HG03571 (cell line): ENCODE data around the gene CDK5RAP1.

Source experiments
- ATAC-seq: cut with Tn5 transposase; IDR thresholded peaks from one replicate; pipeline ENCODE4 v1.9.1; 2021; ENCODE audit not compliant: unreplicated experiment

CDK5RAP1 gene

DNA sequence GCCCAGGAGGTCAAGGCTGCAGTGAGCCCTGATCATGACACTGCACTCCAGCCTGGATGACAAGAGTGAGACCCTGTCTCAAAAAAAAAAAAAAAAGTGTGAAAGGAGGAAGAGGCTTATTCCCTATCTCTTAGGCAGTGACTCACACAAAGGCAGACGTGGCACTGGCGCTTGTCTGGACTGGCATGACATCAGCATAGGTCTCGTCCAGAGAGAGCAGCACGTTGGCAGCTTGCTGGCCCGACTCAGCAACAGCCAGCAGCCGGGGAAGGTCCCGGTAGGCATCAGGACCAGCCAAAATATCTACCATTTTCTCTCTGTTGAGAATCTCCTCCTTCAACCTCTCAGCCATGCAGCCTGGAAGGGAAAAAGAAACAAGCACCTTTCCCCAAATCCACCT, 14.1 kb downstream of the CDK5RAP1 start:
- ATAC-seq: no peak

GRCh38 chr20:33386673-33387072, 14.6 kb downstream of the CDK5RAP1 start:
- no peak for ATAC-seq

- no peak for ATAC-seq
Observed at GRCh38 chr20:33377366-33377765, 24.0 kb downstream of the CDK5RAP1 start.

- ATAC-seq: no peak
Observed at GRCh38 chr20:33373735-33374605, 27.3 kb downstream of the CDK5RAP1 start.

GRCh38 chr20:33372993-33373441, 28.3 kb downstream of the CDK5RAP1 start:
- no peak for ATAC-seq

- no peak for ATAC-seq
Observed at GRCh38 chr20:33370291-33370690, 31.0 kb downstream of the CDK5RAP1 start.

DNA sequence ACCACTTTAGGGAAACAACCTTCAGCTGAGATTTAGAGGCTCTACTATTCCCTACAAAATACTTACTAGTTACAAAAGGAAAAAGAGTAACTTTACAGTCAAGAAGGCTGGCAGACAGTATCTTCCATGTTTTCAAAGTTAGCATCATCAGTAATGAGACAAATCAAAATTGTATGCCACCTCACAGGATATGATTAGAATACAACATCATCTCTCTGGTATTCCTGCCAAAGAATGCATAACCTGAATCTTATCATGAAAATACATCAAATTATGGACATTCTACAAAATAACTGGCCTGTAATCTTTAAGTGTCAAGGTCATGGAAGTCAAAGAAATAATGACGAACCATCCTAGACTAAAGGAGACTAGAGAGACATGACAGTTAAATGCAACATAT, 38.4 kb downstream of the CDK5RAP1 start:
- ATAC-seq: no peak

DNA sequence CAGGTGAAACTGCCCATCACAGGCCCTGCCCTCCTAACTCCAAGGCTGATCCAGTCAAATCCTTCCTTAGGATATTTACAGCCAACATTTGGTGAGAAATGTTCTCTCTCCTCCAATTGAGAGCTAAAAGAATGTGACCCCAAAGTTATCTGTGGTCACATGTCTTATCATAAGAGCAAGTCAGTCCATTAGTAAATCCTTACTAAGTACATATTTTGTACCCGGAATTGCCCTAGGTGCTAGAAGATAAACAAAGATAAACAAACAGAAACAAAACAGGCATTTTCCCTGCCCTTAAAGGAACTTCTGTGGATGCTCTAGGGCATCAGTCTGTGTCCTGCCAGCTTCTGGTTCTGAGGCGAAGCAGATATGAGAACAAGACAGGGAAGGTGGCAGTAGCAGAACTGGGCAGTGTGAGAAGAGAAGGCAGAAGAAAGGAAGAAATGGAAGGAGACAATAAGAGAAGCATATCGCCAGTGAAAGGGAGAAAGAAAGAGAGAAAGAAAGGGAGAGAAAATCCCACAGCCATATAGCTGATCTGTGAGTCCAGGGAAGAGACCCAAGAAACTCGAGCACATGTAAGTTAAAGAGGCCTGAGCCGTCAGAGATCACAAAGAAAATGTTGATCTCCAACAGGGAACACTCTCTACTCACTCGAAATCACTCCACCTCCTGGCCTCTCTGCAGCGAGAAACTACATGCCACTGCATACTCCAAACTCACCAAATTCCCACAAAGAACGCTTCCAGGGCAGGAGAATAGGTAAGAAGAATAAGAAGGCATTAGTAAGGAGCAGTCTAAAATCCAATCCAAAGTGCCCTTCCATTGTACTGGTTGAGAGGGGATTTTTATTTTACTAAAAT, 41.7 kb downstream of the CDK5RAP1 start:
- ATAC-seq: no peak

- no peak for ATAC-seq
Observed at GRCh38 chr20:33353013-33353402, 48.3 kb downstream of the CDK5RAP1 start.

- ATAC-seq: no peak
Observed at GRCh38 chr20:33352258-33353012, 48.9 kb downstream of the CDK5RAP1 start.

DNA sequence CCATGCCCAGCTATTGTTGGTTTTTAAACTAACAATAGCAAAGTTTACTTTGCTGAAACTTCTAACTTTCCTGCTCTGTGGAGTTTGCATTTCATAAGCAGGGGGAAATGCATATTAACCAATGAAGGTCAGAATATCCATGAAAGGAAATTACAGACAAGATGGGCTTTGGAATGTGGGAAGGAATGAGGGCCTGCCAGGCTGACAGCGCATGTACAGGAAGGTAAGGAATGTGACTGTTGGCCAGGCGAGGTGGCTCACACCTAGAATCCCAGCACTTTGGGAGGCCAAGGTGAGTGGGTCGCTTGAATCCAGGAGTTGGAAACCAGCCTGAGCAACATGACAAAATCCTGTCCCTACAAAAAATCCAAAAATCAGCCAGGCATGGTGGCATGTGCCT, 49.6 kb downstream of the CDK5RAP1 start:
- ATAC-seq: no peak

- no peak for ATAC-seq
Observed at GRCh38 chr20:33349493-33349892, 51.8 kb downstream of the CDK5RAP1 start.

DNA sequence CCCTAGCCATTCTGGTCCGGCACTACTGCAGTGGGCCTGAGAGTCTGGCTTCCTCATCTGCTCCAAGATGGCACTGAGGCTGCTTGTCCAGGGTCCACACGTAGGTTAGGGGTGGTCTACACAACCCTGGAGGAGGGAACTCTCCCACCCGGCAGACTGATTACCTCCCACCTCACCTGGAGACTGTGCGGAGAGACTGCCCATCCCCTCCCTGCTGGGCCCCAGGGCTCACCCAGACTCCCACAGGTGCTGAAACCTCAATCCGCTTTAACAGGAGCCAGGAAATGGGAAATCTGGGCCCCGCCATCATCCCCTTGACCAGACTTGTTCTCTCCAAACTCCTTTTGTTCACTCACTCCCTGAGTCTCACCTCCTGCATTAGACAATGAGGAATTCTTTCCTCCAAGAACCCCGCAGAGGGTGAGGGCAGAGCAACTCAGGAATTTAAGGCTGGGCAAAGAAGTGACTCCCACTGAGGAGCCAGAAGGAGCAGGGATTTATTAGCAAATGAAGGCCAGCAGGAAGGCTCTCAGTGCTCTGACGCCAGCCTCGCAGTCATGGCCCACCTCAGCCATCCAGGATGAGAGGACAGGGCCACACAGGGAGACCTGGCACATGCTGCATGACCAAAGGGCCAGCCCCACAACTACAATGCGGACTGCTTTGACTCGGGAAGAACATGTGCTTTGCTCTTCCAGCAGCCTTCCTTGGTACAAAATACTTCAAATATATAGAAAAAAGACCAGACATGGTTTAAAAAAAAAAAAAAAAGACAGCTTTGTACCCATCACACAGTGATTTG, 53.0 kb downstream of the CDK5RAP1 start:
- no peak for ATAC-seq

DNA sequence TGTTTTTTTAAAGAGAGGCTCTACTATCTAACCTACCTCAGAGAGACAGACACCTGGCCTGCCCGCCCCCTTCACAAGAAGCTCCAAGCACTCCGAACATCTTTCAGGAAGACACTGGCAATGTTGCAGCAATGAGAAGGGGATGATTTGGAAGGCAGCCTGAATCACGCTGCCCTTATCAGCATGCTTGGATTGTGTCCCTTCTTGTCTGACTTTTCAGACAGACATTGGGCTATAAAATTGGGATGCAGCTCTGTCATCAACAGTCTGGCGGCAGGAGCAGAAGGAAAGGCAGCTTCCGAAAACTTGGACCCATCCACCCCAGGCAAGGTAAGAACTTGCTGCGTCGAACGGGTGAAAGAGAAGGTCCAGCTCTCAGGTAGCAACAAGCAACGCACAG, 56.0 kb downstream of the CDK5RAP1 start:
- ATAC-seq: no peak

GRCh38 chr20:33343521-33343920, 57.8 kb downstream of the CDK5RAP1 start:
- no peak for ATAC-seq

GRCh38 chr20:33339515-33340058, 61.7 kb downstream of the CDK5RAP1 start:
- no peak for ATAC-seq

GRCh38 chr20:33338467-33339258, 62.7 kb downstream of the CDK5RAP1 start:
- ATAC-seq: no peak

GRCh38 chr20:33337531-33338165, 63.7 kb downstream of the CDK5RAP1 start:
- ATAC-seq: no peak

DNA sequence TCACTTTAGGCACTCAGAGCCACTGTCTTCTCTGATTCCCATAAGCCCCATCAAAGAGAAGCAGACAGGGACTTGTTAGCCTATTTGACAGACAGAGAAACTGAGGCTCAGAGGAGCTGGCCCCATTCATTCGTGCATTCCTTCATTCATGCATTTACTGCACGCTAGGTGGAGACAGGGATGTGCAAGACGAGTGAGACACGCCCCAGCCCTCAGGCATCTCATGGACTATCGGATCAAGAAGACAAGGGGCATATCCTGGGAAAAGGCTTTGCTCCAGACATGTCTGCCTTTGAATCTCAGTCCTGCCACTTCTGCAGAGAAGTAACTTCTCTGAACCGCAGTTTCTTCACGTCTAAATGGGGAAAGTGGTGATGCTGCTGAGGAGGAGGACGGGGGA, 64.2 kb downstream of the CDK5RAP1 start:
- no peak for ATAC-seq
